GM21423 (cell line): ENCODE results near the gene CUEDC2.

ENCODE experiments used
- ATAC-seq: cut with Tn5 transposase; IDR thresholded peaks from one replicate; pipeline ENCODE4 v1.9.1; 2021; ENCODE audit warnings: mild to moderate bottlenecking, moderate library complexity; ENCODE audit not compliant: unreplicated experiment

CUEDC2 gene

DNA sequence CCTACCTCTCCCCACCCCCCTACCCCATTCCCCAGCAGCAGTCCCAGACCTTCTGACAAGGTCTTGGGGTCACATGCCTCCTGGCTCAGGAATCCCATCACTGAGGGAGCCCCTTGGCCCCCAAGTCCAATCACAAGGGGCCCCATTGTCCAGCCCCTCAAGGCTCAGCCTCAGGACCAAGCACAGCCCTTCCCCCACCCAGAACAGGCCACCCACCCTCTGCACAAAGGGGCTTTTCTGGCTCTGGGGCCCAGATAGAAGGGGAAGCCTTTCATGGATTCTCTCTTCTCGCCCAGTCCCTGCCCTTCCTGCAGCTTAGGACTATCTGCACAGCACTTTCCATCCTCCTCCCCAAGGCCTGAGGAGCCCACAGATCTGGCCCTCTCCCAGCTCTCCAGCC lies 6.9 kb downstream of the CUEDC2 start:
- ATAC-seq, result no peak

DNA sequence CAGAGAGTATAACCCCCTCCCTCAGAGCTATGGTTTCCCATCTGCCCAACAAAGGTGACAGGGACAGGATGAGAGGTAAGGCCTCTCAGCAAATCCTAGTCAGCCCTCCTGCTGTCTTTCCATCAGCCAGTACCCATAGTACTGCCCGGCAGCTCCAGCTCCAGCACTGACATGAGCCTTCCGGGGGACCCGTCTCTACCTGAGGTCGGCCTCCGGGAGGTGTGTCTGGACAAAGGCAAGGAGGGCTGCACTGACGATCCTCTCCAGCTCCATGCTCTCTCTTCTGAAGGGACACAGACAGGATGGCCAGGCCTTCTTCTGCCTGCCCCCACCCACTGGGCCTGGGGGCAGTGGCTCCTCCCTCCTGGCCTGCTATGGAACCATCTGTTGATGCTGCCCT lies 7.5 kb downstream of the CUEDC2 start:
- ATAC-seq, result no peak

DNA sequence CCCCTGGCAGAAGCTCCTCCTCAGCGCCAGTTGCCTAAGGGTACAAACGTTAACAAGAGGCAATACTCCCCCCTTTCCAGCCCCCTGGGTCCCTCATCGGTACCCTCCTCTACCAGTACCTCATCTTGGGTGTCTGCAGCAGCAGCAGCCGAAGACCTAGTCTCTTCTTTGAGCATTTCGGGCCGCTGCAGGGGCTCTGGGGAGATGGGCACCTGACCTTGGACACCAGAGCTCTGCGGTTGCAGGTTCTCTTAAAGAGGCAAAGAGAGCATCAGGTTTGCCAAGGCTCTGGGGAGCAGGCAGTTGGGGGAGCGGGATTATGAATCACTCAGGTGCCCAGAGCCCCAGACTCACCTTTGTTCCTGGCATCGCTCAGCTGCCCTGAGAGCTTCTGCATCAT lies 8.2 kb downstream of the CUEDC2 start:
- ATAC-seq, result no peak

DNA sequence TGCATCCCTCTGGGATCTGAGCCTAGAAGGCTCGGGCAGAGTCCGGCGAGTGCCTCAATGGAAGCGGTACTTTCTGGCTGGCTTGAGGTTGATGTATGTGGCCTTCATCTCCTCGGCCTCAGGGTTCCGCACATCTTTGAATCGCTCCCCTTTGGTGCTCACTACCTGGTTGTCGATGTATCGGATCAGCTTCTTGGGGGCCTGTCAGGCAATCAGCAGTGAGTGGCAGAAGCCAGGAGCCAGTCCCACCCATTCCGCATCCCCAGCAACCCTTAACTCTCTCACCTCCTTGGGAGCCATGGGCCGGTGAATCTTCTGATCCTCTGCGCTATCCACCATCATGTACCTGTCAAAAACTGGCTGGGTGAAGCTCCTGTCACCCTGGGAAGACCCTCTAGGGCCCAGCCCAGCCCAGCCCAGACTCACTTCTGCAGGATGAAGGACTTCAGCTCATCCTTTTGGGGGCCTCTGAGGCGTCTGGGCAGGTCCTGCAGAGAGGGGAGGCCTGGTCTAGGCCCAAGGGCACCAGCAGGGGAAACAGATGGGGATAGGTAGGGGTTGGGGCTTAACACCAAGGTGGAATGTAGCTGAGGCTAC lies 8.9 kb downstream of the CUEDC2 start:
- no peak for ATAC-seq

DNA sequence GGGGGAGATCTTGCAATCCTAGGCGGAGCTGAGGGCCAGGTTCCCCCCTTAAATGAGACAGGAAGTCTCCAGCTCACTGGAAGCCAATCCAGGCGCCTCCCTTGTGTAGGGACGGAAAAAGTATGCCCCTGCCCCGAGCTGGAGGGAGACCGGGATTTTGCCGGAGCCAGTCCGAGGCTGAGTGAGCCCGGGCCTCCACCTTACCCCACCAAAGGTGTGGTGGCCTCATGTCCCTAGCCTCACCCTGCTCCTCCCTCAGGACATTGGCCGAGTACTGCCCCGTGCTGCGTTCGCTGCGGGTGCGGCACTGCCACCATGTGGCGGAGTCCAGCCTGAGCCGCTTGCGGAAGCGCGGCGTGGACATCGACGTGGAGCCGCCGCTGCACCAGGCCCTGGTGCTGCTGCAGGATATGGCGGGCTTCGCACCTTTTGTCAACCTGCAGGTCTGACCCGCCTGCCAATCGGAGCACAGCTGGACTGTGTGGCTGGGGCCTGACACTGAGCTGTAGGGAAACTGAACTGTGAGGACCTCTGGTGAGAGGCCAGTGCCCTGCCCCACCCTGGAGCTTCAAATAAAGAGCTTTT lies 9.7 kb downstream of the CUEDC2 start:
- no peak for ATAC-seq

DNA sequence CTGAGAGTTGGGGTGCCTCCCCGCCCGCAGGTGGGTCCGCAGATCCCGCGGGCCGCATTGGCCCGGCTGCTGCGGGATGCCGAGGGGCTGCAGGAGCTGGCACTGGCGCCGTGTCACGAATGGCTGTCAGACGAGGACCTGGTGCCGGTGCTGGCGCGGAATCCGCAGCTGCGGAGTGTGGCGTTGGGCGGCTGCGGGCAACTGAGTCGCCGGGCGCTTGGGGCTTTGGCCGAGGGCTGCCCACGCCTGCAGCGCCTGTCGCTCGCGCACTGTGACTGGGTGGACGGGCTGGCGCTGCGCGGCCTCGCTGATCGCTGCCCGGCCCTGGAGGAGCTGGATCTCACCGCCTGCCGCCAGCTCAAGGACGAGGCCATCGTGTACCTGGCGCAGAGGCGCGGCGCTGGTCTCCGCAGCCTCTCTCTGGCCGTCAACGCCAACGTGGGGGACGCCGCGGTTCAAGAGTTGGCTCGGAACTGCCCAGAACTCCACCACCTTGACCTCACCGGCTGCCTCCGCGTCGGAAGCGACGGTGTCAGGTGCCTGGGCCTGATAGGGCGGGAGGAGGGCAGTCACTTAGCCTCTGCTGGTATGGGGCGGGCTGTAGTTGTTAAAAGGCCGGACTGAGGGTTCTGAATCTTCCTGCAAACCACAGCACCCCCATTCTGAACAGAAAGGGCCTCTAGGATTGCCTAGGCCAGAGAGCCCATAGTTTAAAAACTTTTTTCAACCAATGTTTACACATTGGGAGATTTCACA lies 10.4 kb downstream of the CUEDC2 start:
- no peak for ATAC-seq

DNA sequence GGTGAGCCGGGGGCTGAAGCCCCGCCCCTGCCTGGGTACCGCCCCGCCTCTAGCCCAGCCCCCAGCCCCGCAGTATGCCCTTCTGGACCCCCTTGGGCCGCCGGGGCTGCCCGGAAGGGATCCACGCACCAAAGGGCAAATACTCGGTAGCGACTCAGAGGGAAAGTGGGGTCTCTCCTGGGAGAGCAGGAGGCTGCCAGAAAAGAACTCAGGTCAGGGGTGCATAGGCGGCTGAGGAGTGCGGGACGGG lies 10.9 kb downstream of the CUEDC2 start:
- ATAC-seq, result no peak

DNA sequence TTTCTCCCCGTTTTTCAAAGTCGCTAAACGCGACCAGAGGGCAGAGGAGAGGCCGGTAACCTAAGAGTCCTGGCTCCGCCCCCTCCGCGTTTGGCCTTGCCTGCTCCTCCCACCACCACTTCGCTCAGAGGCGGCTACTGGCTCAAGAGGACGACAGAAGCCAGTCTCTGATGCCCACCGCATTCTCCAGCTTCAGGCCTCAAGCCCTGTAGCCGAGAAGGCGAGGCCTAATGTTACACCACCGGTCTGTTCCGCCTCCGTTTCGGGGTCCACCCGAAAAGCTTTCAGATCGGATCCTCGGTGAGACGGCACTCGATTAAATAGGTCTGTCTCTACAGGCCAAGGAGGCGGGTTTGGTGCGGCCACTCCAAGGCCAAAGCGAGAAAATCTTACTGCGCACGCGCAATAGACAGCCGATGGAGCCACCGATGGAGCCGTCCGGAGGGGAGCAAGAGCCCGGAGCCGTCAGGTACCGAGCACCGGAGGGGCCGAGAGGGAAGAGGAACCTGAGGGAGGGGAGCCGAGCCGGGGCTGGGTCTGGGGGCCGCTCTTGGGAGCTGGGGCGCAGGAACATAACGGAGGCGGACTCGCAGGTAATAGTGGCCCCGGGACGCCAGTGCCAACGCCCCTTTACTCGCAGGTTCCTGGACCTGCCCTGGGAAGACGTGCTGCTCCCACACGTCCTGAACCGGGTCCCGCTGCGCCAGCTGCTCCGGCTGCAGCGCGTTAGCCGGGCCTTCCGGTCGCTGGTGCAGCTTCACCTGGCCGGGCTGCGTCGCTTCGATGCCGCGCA lies 11.5 kb downstream of the CUEDC2 start, which contains the start of gene FBXL15:
Gene FBXL15, plus strand, starts transcription at position 123 of the 793 bp plus-strand sequence. Its CDS starts 294 bp downstream, at position 417.
- peak; percentile 64 for ATAC-seq

DNA sequence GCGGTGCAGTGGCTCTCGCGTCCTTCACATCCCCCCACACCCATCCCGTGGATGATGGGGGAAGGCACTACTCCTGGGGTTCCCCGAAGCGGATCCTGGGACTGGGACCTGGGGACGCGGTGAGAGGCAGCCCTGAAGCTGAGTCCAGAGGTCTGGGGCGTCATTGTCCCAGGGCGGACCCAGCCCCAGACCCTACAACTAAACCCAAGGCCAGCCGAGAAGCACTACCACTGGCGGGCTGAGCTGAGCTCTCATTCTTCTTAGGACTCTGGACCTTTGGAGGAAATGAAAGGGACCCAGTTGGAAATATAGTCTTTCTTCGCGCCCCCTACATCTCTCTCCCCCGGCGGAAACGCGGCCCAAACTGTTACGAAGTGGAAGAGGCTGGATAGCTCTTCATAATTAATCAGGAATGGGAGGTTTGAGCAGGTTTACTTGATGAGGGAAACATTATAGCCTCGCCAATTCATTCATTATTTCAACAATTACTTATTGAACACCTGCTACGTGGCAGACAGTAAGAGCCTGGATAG lies 12.1 kb downstream of the CUEDC2 start:
- ATAC-seq, result no peak

DNA sequence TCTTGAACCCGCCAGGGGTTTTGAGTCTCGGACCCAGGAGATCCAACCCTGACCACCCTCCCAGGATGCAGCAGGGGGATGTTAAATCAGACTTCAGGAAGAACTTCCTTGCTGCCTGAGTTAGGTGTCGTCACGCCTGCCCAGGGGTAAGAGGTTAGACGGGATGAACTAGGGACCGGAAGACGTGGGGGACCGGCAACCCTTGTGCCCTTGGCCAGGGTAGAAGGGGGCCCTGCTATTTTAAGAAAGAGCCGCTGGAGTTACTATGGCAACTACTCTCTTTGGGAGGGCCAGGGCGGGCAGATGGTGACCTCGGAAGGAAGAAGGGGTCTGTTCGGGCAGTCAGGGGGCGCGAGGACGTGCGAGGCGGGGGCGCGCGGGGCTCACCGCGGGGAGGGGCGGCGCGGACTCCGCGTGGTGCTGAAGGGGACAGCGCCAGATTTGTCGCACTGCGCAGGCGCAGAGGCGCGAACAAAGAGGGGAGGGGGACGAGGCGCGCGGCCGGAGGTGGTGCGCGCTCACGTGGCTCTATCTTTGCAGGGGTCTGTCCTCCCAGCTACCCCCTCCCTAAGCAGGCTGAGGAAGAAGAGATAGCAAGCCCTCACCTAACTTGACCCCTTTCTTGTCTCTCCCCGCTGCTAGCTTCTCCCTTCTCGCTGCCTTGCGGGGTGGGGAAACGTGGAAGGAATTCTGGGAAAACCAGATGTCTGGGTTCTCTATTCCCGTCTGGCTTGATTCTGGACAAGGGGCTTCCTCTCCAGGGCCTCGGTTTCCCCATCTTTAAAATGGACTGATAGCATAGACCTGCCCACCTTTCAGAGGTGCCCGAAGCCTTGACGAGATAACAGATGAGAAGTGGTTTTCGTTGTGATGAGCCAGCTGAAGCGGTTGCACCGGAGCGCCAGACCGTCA lies 12.8 kb downstream of the CUEDC2 start:
- ATAC-seq, result no peak

DNA sequence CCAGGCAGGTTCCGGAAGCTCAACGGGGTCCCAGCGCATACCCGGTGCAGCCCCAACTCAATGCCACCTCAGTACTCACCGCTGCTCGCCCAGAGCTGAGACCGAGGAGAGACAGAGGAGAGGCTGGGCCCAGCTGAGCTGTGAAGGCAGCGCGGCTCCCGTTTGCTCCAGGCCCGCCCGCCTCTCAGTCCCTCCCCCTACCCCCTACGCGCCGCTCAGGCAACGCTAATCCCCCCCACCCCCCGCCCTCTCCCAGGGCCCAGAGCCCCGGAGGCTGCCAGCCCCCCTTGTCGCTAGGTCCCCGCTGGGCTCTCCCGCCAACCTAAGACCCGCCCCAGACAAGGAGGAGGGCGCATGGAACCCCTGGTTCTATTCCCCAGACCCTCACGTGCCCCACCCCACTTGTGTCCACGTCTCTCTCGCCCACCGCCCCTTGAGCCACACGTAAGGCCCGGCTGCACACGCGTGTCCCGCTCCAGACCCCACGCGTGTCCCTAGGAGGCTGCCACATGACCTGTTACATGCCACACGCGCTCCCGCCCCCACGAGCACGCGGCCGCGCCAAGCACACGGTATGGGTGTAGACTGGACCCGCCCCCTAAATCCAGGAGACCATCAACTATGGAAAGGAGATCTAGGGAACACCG lies 13.6 kb downstream of the CUEDC2 start, which contains the start of gene PSD:
Gene PSD, minus strand, starts transcription at position 164 of the 647 bp plus-strand sequence. CDS start 1,747 bp downstream, outside the sequence.
- ATAC-seq, result no peak

DNA sequence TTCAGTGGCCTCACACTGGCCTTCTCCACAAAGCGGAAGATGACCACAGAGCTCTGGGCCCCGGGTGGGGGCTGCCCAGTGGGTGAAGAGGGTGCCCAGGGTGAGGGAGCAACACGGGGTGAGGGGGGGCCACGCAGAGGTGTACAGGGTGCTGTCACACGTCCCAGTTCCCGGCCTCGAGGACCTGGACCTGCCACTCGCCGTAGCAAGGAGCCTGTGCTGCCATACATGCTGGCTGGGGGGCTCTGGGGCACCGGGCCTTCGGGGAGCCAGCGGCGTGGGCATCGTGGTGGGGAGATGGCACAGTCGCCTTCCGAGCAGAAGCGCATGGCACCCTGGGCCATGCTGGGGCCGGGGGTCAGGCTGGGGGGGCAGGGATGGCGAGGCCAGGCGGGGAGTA lies 15.7 kb downstream of the CUEDC2 start:
- ATAC-seq, result no peak

DNA sequence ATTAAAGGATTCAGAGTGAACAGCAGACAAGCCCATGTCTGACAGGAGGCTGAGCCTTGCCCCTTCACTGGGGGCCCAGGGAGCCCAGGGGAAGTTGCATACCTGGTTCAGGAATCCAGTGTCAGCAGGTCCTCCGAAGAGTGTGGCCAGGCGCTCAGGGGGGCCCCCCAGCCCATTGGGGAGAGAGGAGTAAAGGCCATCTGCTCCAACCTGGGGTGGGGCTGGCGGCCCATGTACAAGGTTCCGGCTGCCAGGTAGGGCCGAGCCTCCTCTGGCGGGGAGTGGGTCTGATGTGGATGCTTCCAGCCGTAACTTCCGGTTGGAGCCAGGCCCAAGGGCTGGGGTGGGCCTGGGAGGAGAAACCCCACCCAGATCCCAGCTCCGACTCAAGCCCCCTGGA lies 16.1 kb downstream of the CUEDC2 start:
- ATAC-seq, result no peak

DNA sequence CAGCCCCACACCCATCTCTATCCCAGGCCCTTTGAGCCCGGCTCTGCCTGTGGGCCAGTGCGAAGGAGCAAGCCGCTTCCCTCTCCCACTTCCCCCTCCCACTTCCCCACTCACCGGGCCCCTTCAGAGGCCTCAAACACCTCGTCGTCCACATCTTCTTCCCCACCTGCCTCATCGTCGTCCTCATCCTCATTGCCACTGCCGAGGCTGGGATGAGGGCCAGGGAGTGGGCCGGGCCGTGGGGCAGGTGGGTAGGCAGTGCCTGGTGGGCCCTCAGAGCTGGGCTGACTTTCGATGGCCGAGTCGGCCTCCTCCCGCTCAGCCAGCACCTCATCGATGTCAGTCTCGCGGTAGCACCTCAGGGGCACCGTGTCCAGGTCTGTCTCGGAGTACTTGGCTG lies 17.6 kb downstream of the CUEDC2 start:
- no peak for ATAC-seq

DNA sequence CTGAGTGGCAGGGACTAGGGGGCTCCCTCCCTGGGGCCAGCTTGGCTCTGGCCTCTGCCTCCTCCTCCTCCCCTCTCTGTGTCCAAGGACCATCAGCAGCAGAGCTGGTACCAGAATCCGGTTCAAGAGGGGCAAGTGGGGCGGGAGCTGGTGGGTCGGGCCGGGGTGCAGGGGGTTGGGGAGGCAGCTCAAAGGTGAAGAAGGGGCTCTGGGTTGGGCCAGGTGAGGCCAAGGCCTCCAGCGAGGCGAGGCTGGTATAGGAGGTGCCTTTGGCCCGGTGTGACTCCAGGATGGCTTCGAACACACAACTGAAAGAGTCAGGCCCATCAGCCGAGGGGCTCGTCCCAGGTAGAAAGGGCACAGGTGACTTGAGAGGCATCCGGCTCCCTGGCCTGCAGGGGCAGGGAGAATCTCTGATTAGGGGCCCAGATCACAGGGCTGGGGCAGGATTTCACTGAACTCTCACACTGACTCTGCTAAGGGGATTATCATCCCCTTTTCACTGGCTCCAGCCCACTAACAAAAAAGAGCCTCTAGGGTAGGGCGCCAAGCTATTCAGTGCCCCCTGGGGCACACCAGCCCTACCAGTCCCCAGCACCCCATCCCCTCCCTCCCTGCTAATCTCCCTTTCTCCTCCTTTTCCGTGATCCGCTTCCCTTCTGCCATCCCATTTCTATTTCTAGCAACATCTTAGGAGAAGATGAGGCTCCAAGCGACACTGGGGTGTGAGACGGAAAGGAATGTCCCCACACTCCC lies 18.4 kb downstream of the CUEDC2 start:
- no peak for ATAC-seq

DNA sequence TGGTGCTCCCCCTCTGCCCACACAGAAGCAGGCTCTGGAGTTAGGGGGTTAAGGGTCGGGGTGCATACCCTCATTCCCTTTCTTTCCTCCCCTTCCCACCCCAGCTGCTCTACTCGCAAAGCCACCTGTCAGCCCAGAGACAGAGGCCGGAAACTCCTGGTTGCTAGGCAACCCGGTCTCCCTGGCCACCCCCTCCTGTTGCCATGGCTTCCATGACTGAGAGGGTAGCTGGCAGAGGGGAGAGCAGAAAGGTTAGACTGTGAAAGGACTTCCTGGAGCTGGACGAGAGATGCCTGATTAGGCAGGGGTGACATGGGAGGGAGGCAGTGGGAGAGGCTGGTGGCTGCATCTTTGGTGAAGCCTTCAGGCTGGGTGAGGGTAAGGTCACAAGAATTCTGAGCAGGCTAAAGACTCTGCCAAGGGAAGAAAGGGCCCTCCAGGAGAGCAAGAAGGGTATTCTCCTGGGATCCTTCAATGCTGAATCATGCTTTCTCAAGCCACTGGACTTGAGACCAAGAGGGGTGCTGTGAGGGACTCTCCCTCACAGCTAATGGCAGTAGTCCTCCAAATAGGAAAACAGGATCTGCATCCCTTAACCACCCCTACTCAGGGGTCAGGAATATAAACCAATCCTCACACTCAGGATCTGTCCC lies 19.2 kb downstream of the CUEDC2 start:
- ATAC-seq, result no peak

DNA sequence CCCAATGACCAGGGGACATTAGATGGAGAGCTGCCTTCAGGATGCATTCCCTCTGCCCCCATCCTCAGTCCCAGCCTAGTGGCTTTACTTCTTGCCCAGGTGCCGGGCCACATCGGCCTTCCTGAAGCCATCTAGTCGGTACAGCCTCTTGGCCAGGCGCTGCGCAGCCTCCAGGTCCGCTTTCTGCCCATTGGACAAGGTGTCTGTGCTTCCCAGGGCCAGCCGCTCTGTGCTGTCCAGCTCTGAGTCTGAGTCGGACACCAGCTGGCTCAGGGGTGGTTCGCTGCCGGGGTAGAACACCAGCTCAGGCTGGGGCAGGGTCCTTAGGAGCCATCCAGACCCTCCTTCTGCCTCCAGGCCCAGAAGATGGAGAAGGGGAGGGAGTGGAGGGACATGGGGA lies 20.1 kb downstream of the CUEDC2 start:
- no peak for ATAC-seq

DNA sequence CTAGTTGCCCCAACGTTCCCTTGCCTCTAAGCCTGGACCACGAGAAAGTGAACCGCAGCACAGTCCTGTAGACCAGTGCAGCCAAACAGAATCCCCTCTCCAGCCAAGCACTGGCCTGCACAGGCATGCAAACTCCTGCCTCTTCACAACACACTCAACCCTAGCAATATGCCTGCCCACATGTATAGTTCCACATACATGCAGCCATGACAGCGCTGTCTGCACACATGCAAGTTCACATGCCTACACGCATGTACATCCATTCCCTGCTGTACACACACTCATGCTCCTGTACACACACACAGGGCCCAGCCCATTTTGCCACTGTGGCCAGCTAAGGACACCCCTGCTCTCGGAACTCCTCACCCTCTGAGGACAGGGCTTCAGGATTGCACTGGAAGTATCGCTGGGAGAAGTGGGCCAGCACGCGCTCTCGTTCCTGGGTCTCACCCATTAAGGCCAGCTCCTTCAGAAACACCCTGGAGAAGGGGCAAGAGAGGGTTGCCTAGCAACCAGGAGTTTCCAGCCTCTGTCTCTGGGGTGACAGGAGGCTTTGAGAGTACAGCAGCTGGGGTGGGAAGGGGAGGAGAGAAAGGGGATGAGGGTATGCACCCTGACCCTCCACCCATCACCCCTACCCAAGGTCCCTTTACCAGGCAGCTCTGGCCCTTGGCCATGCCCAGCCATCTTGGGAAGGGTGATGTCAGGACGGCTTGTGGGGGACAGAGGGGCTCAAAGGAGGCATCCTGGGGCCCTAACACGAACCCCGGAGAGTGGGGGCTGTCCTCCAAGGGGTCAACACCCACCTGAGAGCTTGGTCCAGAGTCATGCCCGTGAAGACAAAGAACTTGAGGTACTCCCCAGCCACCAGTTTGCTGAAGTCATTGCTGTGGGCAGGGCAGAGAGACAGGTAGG lies 20.8 kb downstream of the CUEDC2 start:
- no peak for ATAC-seq
